ENCODE results near the gene GRIK4.

Gene GRIK4

DNA sequence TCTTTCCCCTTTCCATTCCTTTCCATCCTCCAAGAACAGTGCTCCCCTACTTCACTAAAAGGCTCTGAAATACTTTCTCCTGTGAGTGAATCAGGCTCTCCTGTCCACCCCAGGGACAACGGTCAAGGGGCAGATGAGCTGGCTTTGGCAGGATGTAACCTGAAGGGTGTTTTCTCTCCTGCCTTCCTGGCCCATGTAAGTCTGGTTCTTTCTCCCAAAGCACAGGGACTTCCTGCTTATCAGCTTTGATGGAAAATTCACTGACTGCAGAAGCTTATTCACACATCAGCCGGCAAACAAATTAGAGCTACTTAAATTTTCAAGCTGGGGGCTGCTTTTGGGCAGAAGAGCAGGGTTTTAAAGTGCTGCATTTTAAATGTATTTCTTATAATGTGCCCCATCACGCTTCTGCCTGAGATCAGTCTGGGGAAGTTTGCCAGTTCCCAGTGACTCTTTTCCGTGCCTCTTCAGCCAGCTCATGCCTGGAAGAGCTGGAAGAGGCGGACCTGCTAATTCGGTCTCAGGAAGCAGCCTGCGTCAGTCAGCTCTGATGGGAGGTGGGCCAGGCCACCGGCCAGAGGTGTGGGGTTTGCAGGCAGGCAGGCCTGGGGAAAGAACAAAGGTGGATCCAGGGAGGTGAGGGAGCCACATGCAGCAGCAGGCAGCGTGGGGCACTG is 372.0 kb downstream of the GRIK4 start:
- no peak for DNase-seq (ENCODE audit: low read depth)

DNA sequence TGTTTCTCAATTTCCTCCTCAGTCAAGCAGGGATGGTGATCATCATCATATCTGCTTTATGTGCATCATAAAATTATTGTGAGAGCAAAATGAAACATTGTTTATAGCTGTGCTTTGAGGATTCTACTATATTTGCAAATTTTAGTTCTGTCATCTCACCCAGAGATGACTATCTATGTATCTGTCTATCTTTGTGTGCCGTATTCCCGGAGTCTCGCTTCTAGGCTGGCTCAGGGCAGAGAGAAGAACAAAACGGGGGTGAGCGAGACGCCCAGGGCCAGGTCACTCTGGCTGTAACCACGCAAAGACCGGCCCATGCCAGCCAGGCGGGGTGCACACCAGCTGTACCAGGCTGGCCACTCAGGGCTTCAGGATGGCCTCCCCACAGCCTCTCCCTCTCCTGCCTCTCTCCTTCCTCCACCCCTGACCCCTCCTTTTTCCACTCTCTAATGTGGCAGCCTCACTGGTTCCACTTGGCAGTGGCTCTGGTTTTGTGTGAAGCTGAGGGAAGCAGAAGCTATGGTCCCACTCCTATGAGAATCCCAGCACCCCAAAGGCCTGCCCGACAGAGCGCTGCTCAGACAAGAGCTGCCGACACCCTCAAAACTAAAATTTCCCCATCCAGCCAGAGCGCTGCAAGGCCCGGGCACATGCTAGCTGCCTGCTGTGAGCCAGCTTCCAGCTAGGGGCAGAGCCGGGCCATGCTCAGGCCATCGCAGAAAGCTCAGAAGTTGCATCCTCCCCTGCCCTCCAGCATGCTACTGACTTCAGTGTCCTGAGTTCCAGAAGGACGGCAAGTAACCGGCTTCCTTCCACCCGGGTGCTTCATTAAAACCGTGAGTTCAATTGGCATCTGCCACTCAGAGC is 372.8 kb downstream of the GRIK4 start:
- DNase-seq (ENCODE audit: low read depth) = no peak

DNA sequence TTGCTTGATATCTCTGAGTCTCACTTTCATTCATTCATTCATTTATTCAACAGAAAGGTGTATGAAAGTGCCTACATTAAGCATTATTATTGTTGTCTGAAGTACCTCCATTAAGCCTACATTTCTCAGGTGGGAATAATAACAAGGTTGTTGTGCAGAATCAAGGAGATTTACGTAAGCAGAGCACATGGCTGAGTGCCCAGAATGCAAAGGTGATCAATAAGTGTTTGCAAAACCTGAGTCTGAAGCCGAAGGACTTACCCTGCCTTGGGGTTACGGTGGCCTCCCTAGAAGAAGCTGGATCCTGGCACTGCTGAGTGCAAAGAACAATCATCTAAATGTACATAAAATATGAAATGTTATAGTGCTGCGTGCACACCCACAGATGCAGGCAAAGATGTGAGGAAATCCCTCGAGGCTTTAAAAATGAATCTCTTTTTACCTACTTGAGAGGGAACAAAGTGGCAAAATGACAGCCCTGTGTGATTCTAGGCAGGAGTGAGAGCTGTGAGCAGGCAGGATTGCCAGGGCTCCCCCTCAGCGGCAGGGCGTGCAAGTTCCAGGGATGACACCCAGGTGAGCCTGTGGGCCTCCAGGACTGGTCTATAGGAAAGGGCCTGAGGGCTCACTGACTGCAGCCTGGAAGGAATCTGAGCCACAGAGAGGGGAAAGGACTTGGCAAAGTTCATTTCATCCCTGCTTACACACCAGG is 379.2 kb downstream of the GRIK4 start:
- DNase-seq (ENCODE audit: low read depth) = no peak

- DNase-seq (ENCODE audit: low read depth) = no peak
These were observed 382.1 kb downstream of the GRIK4 start for GRCh38 chr11:120893440-120894201.

DNA sequence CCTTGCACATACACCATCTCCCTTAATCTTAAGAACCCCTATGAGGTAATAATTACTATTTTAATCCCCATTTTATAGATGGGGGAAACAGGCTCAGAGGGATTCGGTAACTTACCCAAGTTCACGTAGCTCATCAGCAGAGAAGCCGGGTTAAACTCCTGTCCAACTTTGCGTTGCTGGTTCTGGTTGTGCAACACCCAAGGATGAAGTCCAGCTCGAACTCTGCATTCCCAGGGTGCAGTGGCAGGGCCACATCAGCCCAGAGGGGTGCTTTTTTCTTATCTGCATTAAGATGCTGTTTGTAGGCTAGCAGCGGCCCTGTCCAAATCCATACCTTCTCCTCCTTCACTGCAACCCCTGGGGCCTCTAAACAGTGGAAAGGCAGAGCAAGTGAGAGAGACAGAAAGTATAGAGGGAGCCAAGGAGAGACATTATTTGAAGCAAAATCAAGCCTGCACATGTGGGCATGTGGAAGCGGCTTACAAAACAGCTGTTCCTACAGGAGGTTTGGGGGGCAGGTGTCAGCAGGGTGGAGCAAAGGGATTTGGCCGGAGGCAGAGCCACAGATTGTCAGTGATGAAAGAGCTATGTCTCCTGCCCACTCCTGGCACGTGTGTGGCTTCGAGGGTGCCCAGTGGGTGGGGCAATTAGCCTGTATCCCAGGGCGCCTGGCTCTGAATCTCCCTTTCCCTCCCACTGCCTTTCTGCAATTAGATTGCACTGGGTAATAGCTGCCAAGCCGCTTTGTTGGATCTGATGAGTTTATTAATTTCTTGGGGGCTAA is 382.8 kb downstream of the GRIK4 start:
- DNase-seq (ENCODE audit: low read depth) = no peak

DNA sequence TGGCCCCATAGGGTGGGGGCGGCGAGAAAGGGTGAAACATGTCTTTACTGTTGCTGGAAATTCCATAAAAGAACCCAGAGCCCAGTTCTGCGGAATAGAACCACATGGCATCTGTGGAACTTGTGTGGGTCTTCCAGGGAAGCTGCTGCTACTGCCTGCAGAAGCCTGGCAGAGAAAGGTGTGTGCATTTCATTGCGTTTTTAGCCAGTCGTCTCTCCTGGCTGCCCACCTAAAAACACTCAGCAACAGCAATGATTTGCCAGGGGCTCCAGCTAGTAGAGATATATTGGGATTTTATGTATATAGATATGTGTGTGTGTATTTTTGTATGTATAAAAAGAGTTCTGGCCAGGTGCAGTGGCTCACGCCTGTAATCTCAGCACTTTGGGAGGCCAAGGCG is 385.1 kb downstream of the GRIK4 start:
- no peak for DNase-seq (ENCODE audit: low read depth)

- DNase-seq (ENCODE audit: low read depth) = no peak
These were observed 387.0 kb downstream of the GRIK4 start for GRCh38 chr11:120898568-120898967.

GRCh38 chr11:120899720-120900119 is 388.2 kb downstream of the GRIK4 start:
- DNase-seq (ENCODE audit: low read depth) = no peak

DNA sequence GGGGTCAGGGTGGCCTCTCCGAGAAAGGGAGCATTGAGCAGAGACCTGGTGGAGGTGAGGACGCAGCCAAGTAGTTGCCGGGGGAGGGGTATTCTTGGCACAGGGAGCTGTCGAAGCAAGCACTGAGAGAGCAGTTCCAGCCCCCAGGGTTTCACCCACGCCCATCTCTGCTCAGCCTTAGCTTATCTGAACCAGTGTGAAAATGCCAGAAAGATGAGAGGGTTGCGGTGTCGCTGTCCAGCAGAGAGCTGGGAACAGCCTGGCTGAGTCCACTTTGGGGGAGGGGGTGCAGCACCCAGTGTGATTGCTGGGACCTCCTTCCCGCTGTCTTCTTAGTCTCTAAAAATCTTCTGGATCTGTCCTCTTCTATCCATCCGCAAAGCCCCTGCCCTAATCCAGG is 389.1 kb downstream of the GRIK4 start:
- no peak for DNase-seq (ENCODE audit: low read depth)

GRCh38 chr11:120903686-120904085 is 392.1 kb downstream of the GRIK4 start:
- no peak for DNase-seq (ENCODE audit: low read depth)

- no peak for DNase-seq (ENCODE audit: low read depth)
These were observed 392.6 kb downstream of the GRIK4 start for GRCh38 chr11:120904116-120904515.

GRCh38 chr11:120906766-120907165 is 395.2 kb downstream of the GRIK4 start:
- DNase-seq (ENCODE audit: low read depth) = no peak

DNA sequence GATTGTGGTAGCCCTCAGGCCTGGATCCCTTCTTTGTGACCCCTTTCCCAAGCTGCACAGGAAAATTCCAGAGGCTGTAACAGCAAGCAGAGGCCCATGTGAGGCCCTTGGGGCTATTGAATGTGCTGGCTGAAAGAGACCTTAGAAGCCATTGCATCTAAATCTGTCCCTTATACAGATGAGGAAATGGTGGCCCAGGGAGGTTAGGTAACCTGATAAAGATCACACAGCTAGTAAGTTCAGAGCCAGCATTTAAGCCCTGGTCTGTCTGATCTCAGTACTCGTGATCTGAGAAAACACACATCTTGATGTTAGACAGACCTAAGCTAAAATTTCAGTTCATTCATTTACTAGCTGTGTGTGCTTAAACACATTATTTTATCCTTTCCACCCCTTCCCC is 396.4 kb downstream of the GRIK4 start:
- DNase-seq (ENCODE audit: low read depth) = no peak

GRCh38 chr11:120908461-120909181 is 397.1 kb downstream of the GRIK4 start:
- DNase-seq (ENCODE audit: low read depth) = no peak

GRCh38 chr11:120909676-120910416 is 398.3 kb downstream of the GRIK4 start:
- DNase-seq (ENCODE audit: low read depth) = no peak

GRCh38 chr11:120911943-120912342 is 400.4 kb downstream of the GRIK4 start:
- no peak for DNase-seq (ENCODE audit: low read depth)

- DNase-seq (ENCODE audit: low read depth) = no peak
These were observed 401.0 kb downstream of the GRIK4 start for GRCh38 chr11:120912504-120912903.

DNA sequence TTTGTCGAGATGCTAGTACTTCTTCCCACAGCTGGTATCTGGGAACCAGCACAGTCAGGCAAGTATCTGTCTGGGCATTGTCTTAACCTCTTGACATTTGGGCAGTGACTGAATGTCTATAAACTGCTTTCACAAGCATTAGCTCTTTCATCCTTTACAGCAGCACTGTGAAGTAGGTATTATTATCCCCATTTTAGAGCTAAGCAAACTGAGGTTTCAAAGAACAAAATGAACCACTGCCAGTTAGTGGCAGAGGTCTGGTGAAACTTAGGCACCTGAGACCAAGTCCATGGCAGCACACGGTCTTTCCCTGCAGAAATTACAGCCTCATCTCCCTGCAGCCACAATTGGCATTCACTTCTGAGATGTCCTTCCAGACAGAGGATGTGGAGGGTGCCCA is 401.4 kb downstream of the GRIK4 start:
- no peak for DNase-seq (ENCODE audit: low read depth)

DNA sequence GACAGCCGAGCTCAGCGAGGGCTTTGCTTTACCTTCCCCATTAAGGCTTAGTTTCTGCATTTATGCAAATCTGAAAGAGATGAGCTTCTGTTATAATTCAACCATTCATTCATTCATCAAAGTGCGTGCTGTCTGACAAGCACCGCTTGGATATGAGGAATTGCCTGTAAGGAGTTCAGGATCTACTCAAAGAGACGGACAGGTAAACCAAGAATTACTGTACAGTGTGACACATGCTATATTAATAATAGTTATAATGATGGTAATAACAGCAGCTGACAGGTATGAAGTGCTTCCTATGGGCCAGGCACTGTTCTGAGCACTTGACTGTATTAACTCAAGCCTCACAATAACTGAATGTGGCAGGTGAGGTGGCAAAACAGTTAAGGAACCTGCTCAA is 402.5 kb downstream of the GRIK4 start:
- DNase-seq (ENCODE audit: low read depth) = no peak

DNA sequence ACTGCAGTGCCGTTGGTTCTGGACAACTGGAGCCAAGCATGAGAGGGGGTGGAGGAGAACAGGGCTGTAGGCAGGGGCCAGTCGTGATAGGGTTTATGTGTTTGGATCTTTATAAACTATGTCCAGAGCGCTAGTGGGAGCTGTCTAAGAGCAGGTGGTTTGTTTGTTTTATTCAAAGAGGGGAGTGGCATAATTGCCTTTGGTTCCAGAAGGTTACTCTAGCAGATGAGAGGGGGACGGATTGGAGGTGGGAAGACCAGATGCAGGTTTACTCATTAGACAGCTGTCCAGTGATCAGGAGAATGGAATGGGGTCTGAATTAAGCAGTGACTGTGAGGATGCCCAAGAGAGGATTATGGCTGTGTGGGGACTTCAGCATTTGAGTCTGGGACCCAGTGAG is 403.1 kb downstream of the GRIK4 start:
- no peak for DNase-seq (ENCODE audit: low read depth)
